ENCODE results near the gene PRRC1.

The PRRC1 gene

GRCh38 chr5:127602896-127603844 is 85.7 kb downstream of the PRRC1 start:
- DNase-seq (ENCODE audit: low read depth) = no peak
- TF ChIP-seq CTCF (conservative IDR thresholded peaks at IDR 0.05; ENCODE audit: low read depth, low read length) = no peak
- H3K4me3 ChIP-seq (ENCODE audit: low read depth, low read length) = no peak overlapping the region

Measured in choroid plexus epithelial cell (primary cell).